A549 (cell line): ENCODE results near the gene POLH.

Experiments
- CTCF ChIP-seq: fragments of >200 bp; sonication (Bioruptor Twin); formaldehyde crosslinking; IDR thresholded peaks from 3 replicates; pipeline ENCODE4 v1.5.1; 2016
- E2F6 ChIP-seq: IDR thresholded peaks from 2 replicates; pipeline ENCODE4 v1.6.1; 2012; ENCODE audit warnings: low read depth, borderline replicate concordance
- EP300 ChIP-seq, 2 experiments: fragments of >200 bp; sonication (Bioruptor Twin); formaldehyde crosslinking; IDR thresholded peaks; 2 replicates in 1 of 2; 3 replicates in 1 of 2; pipeline ENCODE4 v1.6.1; 2016 to 2017
- HDAC2 ChIP-seq: fragments of 200-600 bp; sonication (generic); IDR thresholded peaks from 2 replicates; pipeline ENCODE4 v1.6.1; 2016
- POLR2A ChIP-seq: IDR thresholded peaks from 2 replicates; pipeline ENCODE4 v1.6.1; 2012; ENCODE audit warnings: mild to moderate bottlenecking, low read length
- SMC3 ChIP-seq: fragments of >200 bp; sonication (Bioruptor Twin); formaldehyde crosslinking; IDR thresholded peaks from 3 replicates; pipeline ENCODE4 v1.6.1; 2018; ENCODE audit warnings: inconsistent platforms
- TF ChIP-seq, protein P1 (sequence below): fragments of 200-600 bp; sonication (generic); IDR thresholded peaks from 2 replicates; pipeline ENCODE4 v1.6.1; 2016; ENCODE audit warnings: antibody characterized with exemption, mild to moderate bottlenecking, moderate library complexity
- TF ChIP-seq, protein P2 (sequence below): fragments of 450-650 bp; IDR thresholded peaks from 2 replicates; pipeline ENCODE4 v1.6.1; 2014; ENCODE audit warnings: antibody characterized with exemption

DNA sequence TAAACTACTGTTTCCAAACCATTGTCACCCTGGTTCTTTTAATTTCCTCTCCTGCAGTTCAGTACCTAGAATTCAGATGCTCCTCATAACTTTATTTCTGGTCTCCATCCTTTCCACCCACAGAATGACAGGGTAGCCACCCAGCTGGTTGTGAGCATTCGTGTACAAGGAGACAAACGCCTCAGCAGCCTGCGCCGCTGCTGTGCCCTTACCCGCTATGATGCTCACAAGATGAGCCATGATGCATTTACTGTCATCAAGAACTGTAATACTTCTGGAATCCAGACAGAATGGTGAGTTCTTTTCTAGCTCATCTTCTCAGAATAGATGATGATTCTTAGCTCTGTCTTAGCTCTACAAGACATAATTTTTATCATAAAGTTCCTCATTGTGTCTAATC lies 34.4 kb downstream of the POLH start:
- TF ChIP-seq, protein P1, sequence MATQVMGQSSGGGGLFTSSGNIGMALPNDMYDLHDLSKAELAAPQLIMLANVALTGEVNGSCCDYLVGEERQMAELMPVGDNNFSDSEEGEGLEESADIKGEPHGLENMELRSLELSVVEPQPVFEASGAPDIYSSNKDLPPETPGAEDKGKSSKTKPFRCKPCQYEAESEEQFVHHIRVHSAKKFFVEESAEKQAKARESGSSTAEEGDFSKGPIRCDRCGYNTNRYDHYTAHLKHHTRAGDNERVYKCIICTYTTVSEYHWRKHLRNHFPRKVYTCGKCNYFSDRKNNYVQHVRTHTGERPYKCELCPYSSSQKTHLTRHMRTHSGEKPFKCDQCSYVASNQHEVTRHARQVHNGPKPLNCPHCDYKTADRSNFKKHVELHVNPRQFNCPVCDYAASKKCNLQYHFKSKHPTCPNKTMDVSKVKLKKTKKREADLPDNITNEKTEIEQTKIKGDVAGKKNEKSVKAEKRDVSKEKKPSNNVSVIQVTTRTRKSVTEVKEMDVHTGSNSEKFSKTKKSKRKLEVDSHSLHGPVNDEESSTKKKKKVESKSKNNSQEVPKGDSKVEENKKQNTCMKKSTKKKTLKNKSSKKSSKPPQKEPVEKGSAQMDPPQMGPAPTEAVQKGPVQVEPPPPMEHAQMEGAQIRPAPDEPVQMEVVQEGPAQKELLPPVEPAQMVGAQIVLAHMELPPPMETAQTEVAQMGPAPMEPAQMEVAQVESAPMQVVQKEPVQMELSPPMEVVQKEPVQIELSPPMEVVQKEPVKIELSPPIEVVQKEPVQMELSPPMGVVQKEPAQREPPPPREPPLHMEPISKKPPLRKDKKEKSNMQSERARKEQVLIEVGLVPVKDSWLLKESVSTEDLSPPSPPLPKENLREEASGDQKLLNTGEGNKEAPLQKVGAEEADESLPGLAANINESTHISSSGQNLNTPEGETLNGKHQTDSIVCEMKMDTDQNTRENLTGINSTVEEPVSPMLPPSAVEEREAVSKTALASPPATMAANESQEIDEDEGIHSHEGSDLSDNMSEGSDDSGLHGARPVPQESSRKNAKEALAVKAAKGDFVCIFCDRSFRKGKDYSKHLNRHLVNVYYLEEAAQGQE, result no peak
- TF ChIP-seq HDAC2, result no peak
- TF ChIP-seq CTCF, result no peak
- TF ChIP-seq E2F6, result no peak
- TF ChIP-seq EP300 (IDR thresholded peaks at IDR 0.05), result no peak
- no peak for TF ChIP-seq POLR2A
- no peak for TF ChIP-seq SMC3
- TF ChIP-seq, protein P2, sequence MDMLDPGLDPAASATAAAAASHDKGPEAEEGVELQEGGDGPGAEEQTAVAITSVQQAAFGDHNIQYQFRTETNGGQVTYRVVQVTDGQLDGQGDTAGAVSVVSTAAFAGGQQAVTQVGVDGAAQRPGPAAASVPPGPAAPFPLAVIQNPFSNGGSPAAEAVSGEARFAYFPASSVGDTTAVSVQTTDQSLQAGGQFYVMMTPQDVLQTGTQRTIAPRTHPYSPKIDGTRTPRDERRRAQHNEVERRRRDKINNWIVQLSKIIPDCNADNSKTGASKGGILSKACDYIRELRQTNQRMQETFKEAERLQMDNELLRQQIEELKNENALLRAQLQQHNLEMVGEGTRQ, result no peak
